Small intestine (tissue), 7 donors: ENCODE data around the gene PRR14. TPM values are rescaled to one million over a fixed set of nuclear protein-coding genes. Genes with fewer than 3 reads are reported as not detected.

Experiments
- DNase-seq, 2 donors: peaks; one replicate each; pipeline versions ENCODE4 v3.0.0 to v3.0.0-alpha.2; 2013
- FAIRE-seq: peaks from 2 replicates; lab custom pipeline; 2012; peaks lifted over from hg19 to GRCh38; lab: Jason Lieb, UNC
- H3K27ac ChIP-seq, 3 donors: one replicate each; pipeline ENCODE4 v1.5.1; 2013; ENCODE audit warnings: low read length in 2 of 3, mild to moderate bottlenecking in 2 of 3, control low read depth in 1 of 3, inconsistent platforms in 1 of 3, low read depth in 1 of 3, moderate library complexity in 1 of 3
- H3K27me3 ChIP-seq, 3 donors: one replicate each; pipeline ENCODE4 v1.6.1; 2013; ENCODE audit warnings: low read length in 3 of 3, inconsistent platforms in 1 of 3; ENCODE audit not compliant: control insufficient read depth in 3 of 3, insufficient read depth in 3 of 3
- H3K36me3 ChIP-seq, 3 donors: one replicate each; pipeline ENCODE4 v1.6.1; 2013; ENCODE audit warnings: low read length in 3 of 3, inconsistent platforms in 1 of 3, low read depth in 1 of 3, mild to moderate bottlenecking in 1 of 3, moderate library complexity in 1 of 3; ENCODE audit not compliant: control insufficient read depth in 3 of 3, insufficient read depth in 2 of 3
- H3K4me1 ChIP-seq, 3 donors: one replicate each; pipeline ENCODE4 v1.6.1; 2013; ENCODE audit warnings: low read length in 2 of 3, inconsistent platforms in 1 of 3, low read depth in 1 of 3, mild to moderate bottlenecking in 1 of 3, moderate library complexity in 1 of 3; ENCODE audit not compliant: control insufficient read depth in 3 of 3, insufficient read depth in 2 of 3
- H3K4me3 ChIP-seq, 3 donors: one replicate each; pipeline ENCODE4 v1.5.1; 2013; ENCODE audit warnings: low read length in 3 of 3, control low read depth in 1 of 3, inconsistent platforms in 1 of 3, low read depth in 1 of 3, mild to moderate bottlenecking in 1 of 3, moderate library complexity in 1 of 3
- H3K9me3 ChIP-seq, 2 donors: one replicate each; pipeline ENCODE4 v1.6.1; 2013; ENCODE audit warnings: low read depth in 1 of 2, low read length in 1 of 2; ENCODE audit not compliant: control insufficient read depth in 2 of 2, insufficient read depth in 1 of 2
- WGBS, 3 donors: extraction: QIAGEN DNeasy Blood & Tissue Kit; methylation state at CpG; one replicate each; pipeline ENCODE4 v1.1.7; 2013; 5-methylcytosine and 5-hydroxymethylcytosine counted together
- polyA plus RNA-seq, 4 donors: library from polyadenylated mRNA; stranded (reverse) in 3 of 4; unstranded in 1 of 4; fragments of 200-250 nt in 3 of 4; fragments of 120-200 nt in 1 of 4; gene quantifications; one replicate each; pipeline versions ENCODE4 v1.2.1 to v1.2.3, GENCODE V29; 2013
- donor health status: healthy with polysubstance abuse.
- donor health status: control.
- donor health status: control.
- donor health status: Bipolar disorder and iron deficiency.
- donor health status: healthy.

Gene PRR14
- polyA plus RNA-seq, 4 donors = 32.1 to 131 (median 82.5) TPM

- peaks cover 0 to 3% (median 0%) of the 10 kb centered on the region in 3 donors for H3K4me1 ChIP-seq
- 0 to 9% (median 0%) methylated on average over 1 of the region's 1 CpG for WGBS, 3 donors
- FAIRE-seq (no peak), DNase-seq (peak; percentile 47 to 54)
- no peaks in the 10 kb centered on the region for H3K36me3 ChIP-seq
- H3K27ac ChIP-seq = no peak overlapping the region
- H3K9me3 ChIP-seq = no peaks in the 10 kb centered on the region
- H3K4me3 ChIP-seq = no peak overlapping the region
- H3K27me3 ChIP-seq = no peaks in the 10 kb centered on the region
Measured at GRCh38 chr16:30637944-30638343, 12.8 kb upstream of the PRR14 start.

- DNase-seq = peak in 1 of 2 donors; percentile 21
- 80 to 90% (median 83%) methylated on average over 3 of the region's 3 CpGs for WGBS, 3 donors
- H3K27me3 ChIP-seq = no peaks in the 10 kb centered on the region
- no peaks in the 10 kb centered on the region for H3K36me3 ChIP-seq
- no peak for FAIRE-seq
- no peak overlapping the region for H3K27ac ChIP-seq
- H3K4me3 ChIP-seq = no peak overlapping the region
- H3K9me3 ChIP-seq = no peaks in the 10 kb centered on the region
- no peaks in the 10 kb centered on the region for H3K4me1 ChIP-seq
Measured at GRCh38 chr16:30641378-30641982, 9.3 kb upstream of the PRR14 start.

- FAIRE-seq (no peak), DNase-seq (no peak)
- H3K4me1 ChIP-seq = no peaks in the 10 kb centered on the region
- H3K4me3 ChIP-seq = no peak overlapping the region
- no peaks in the 10 kb centered on the region for H3K27me3 ChIP-seq
- no peaks in the 10 kb centered on the region for H3K36me3 ChIP-seq
- WGBS, 3 donors = 72 to 74% (median 73%) methylated on average over 4 of the region's 4 CpGs
- H3K9me3 ChIP-seq = no peaks in the 10 kb centered on the region
- H3K27ac ChIP-seq = no peak overlapping the region
Measured at GRCh38 chr16:30644334-30644830, 6.4 kb upstream of the PRR14 start.

- Histone ChIP-seq H3K9me3 (no peaks in the 10 kb centered on the region), H3K4me3 (no peak overlapping the region), H3K36me3 (no peaks in the 10 kb centered on the region), H3K27ac (no peak overlapping the region), H3K27me3 (no peaks in the 10 kb centered on the region), H3K4me1 (peaks cover 0 to 3% (median 0%) of the 10 kb centered on the region in 3 donors)
- DNase-seq (no peak), FAIRE-seq (no peak)
- WGBS, 3 donors = 60 to 71% (median 66%) methylated on average over 6 of the region's 6 CpGs
Measured at GRCh38 chr16:30645727-30646126, 5.0 kb upstream of the PRR14 start.

GRCh38 chr16:30647274-30647571, 3.5 kb upstream of the PRR14 start:
- 58 to 80% (median 72%) methylated on average over 1 of the region's 1 CpG for WGBS, 3 donors

GRCh38 chr16:30649725-30650368, 913 bp upstream of the PRR14 start:
- peak overlapping the region in 2 of 3 donors; percentile 45 to 98 for H3K4me3 ChIP-seq
- H3K4me1 ChIP-seq = peaks cover 0 to 11% (median 5%) of the 10 kb centered on the region in 3 donors
- peak overlapping the region; percentile 93 to 98 (median 93) for H3K27ac ChIP-seq
- peaks cover 8 to 25% (median 16%) of the 10 kb centered on the region in 3 donors for H3K36me3 ChIP-seq
- H3K27me3 ChIP-seq = no peaks in the 10 kb centered on the region
- FAIRE-seq = no peak
- H3K9me3 ChIP-seq = no peaks in the 10 kb centered on the region
- DNase-seq = peak in 1 of 2 donors; percentile 15
- 25 to 36% (median 27%) methylated on average over 22 of the region's 22 CpGs for WGBS, 3 donors

More at GRCh38 chr16:30647274-30647571, 3.5 kb upstream of the PRR14 start:
- Histone ChIP-seq H3K4me1 (peaks cover 0 to 9% (median 5%) of the 10 kb centered on the region in 3 donors), H3K27ac (no peak overlapping the region), H3K27me3 (no peaks in the 10 kb centered on the region), H3K4me3 (no peak overlapping the region), H3K36me3 (no peaks in the 10 kb centered on the region), H3K9me3 (no peaks in the 10 kb centered on the region)
- DNase-seq = no peak
- FAIRE-seq = no peak

GRCh38 chr16:30651124-30652004, 604 bp downstream of the PRR14 start:
- Histone ChIP-seq H3K27ac (peak overlapping the region; percentile 93 to 98 (median 93)), H3K4me1 (peaks cover 0 to 11% (median 5%) of the 10 kb centered on the region in 3 donors), H3K27me3 (no peaks in the 10 kb centered on the region), H3K36me3 (peaks cover 16 to 40% (median 28%) of the 10 kb centered on the region in 3 donors), H3K4me3 (peak overlapping the region; percentile 85 to 98 (median 91)), H3K9me3 (no peaks in the 10 kb centered on the region)
- 0 to 1% (median 0%) methylated on average over 32 to 71 of the region's 71 CpGs for WGBS, 3 donors
- DNase-seq = peak; percentile 69 to 83
- FAIRE-seq = no peak

GRCh38 chr16:30652005-30652296, 1.2 kb downstream of the PRR14 start:
- DNase-seq (no peak), FAIRE-seq (no peak)
- peak overlapping the region; percentile 85 to 98 (median 91) for H3K4me3 ChIP-seq
- H3K27me3 ChIP-seq = no peaks in the 10 kb centered on the region
- peaks cover 0 to 11% (median 7%) of the 10 kb centered on the region in 3 donors for H3K4me1 ChIP-seq
- H3K27ac ChIP-seq = peak overlapping the region; percentile 53 to 83 (median 56)
- H3K9me3 ChIP-seq = no peaks in the 10 kb centered on the region
- H3K36me3 ChIP-seq = peaks cover 16 to 46% (median 31%) of the 10 kb centered on the region in 3 donors
- WGBS, 3 donors = 2 to 15% (median 7%) methylated on average over 2 of the region's 2 CpGs
